Peyer's patch (tissue), 4 donors: ENCODE results near the gene MAGEA11.

ENCODE experiments used
- POLR2A ChIP-seq, 2 donors: fragments of 450-650 bp; IDR thresholded peaks; one replicate each; pipeline ENCODE4 v1.5.1; 2017; ENCODE audit warnings: antibody characterized with exemption in 2 of 2, mild to moderate bottlenecking in 2 of 2, moderate library complexity in 2 of 2
- TF ChIP-seq, protein P1 (sequence below), 6 experiments: fragments of 450-650 bp in 4 of 6; fragments of 200-600 bp in 2 of 6; sonication (generic) in 1 of 6; IDR thresholded peaks; one replicate each; pipeline ENCODE4 v1.5.1; 2017 to 2019; ENCODE audit warnings: antibody characterized with exemption in 6 of 6, mild to moderate bottlenecking in 3 of 6, moderate library complexity in 1 of 6

DNA sequence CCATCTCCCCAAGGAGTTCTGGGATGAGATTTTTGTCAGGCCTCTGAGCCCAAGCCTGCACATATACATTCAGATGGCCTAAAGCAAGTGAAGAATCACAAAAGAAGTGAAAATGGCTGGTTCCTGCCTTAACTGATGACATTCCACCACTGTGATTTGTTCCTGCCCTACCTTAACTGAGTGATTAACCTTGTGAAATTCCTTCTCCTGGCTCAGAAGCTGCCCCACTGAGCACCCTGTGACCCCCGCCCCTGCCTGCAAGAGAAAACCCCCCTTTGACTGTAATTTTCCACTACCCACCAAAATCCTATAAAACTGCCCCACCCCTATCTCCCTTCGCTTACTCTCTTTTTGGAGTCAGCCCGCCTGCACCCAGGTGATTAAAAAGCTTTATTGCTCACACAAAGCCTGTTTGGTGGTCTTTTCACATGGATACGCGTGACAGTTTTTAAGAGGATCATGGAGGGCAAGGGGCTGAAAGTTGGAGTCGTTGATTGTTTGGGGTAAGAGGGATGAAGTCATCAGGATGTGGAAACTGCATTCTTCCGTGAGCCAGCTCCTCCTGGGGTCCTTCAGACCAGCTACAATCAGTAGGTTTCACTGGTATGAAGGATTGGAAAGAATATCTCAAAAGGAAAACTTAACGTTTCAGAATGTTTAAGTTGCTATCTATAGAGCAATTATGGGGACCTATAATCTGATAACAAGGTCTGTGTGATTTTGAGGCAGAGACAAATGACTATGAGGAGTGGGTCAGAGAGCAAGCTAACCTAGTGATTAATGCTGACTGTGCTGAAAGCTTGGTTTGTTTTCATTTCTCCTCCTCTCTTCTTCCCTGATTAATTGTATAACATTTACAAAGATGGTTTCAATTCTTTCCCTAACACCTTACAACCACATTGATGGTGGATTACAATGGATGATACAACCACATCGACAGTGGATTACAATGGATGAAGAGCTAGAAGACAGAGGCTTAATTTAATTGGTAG, 28.6 kb upstream of the MAGEA11 start:
- no peak for TF ChIP-seq POLR2A (IDR thresholded peaks at IDR 0.05)
- TF ChIP-seq, protein P1, sequence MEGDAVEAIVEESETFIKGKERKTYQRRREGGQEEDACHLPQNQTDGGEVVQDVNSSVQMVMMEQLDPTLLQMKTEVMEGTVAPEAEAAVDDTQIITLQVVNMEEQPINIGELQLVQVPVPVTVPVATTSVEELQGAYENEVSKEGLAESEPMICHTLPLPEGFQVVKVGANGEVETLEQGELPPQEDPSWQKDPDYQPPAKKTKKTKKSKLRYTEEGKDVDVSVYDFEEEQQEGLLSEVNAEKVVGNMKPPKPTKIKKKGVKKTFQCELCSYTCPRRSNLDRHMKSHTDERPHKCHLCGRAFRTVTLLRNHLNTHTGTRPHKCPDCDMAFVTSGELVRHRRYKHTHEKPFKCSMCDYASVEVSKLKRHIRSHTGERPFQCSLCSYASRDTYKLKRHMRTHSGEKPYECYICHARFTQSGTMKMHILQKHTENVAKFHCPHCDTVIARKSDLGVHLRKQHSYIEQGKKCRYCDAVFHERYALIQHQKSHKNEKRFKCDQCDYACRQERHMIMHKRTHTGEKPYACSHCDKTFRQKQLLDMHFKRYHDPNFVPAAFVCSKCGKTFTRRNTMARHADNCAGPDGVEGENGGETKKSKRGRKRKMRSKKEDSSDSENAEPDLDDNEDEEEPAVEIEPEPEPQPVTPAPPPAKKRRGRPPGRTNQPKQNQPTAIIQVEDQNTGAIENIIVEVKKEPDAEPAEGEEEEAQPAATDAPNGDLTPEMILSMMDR (IDR thresholded peaks at IDR 0.05) = no peak
